Progenitor cell of endocrine pancreas (in vitro differentiated cells): ENCODE measurements around the gene CTNNA2. TPM values are rescaled to one million over a fixed set of nuclear protein-coding genes. Genes with fewer than 3 reads are reported as not detected.

Experiments used
- DNase-seq: peaks from one replicate; pipeline ENCODE4 v3.0.0; 2021; ENCODE audit warnings: low spot score; ENCODE audit not compliant: unreplicated experiment
- H3K27ac Mint-ChIP-seq: 2 replicates; pipeline ENCODE4 v1.8.0; 2021; ENCODE audit warnings: mild to moderate bottlenecking, moderate library complexity, mixed read lengths
- H3K27me3 Mint-ChIP-seq: 2 replicates; pipeline ENCODE4 v1.8.0; 2021; ENCODE audit warnings: mixed read lengths
- H3K36me3 Mint-ChIP-seq: 2 replicates; pipeline ENCODE4 v1.8.0; 2022; ENCODE audit warnings: mixed read lengths; ENCODE audit not compliant: insufficient read depth
- H3K4me1 Mint-ChIP-seq: 2 replicates; pipeline ENCODE4 v1.8.0; 2021; ENCODE audit warnings: low read depth, mixed read lengths
- H3K4me3 Mint-ChIP-seq: 2 replicates; pipeline ENCODE4 v1.8.0; 2021; ENCODE audit warnings: low read depth, mild to moderate bottlenecking, moderate library complexity, mixed read lengths
- H3K9me3 Mint-ChIP-seq: 2 replicates; pipeline ENCODE4 v1.8.0; 2021; ENCODE audit warnings: low read depth, mixed read lengths
- total RNA-seq: library from RNA; stranded (reverse); gene quantifications from 2 replicates; pipeline ENCODE4 v1.2.1, GENCODE V29; 2021
- TF ChIP-seq, protein P1 (sequence below): fragments of 200-600 bp; sonication (generic); IDR thresholded peaks from one replicate; pipeline ENCODE4 v1.5.0; 2021; ENCODE audit warnings: antibody characterized with exemption, mild to moderate bottlenecking; ENCODE audit not compliant: unreplicated experiment

Gene CTNNA2
- total RNA-seq, 1 donor from 2014 or later: 10.2 TPM

GRCh38 chr2:79573895-79574674 lies 61.2 kb downstream of the CTNNA2 start:
- DNase-seq: no peak
- Mint-ChIP-seq H3K9me3 (no peaks in the 10 kb centered on the region), H3K4me3 (no peak overlapping the region), H3K27ac (peak overlapping the region; percentile 26), H3K36me3 (no peaks in the 10 kb centered on the region), H3K27me3 (no peaks in the 10 kb centered on the region), H3K4me1 (peaks cover 26% of the 10 kb centered on the region)
- TF ChIP-seq, protein P1, sequence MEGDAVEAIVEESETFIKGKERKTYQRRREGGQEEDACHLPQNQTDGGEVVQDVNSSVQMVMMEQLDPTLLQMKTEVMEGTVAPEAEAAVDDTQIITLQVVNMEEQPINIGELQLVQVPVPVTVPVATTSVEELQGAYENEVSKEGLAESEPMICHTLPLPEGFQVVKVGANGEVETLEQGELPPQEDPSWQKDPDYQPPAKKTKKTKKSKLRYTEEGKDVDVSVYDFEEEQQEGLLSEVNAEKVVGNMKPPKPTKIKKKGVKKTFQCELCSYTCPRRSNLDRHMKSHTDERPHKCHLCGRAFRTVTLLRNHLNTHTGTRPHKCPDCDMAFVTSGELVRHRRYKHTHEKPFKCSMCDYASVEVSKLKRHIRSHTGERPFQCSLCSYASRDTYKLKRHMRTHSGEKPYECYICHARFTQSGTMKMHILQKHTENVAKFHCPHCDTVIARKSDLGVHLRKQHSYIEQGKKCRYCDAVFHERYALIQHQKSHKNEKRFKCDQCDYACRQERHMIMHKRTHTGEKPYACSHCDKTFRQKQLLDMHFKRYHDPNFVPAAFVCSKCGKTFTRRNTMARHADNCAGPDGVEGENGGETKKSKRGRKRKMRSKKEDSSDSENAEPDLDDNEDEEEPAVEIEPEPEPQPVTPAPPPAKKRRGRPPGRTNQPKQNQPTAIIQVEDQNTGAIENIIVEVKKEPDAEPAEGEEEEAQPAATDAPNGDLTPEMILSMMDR: no peak

- Mint-ChIP-seq H3K4me3 (no peak overlapping the region), H3K36me3 (no peaks in the 10 kb centered on the region), H3K27ac (no peak overlapping the region)
These were observed 63.6 kb downstream of the CTNNA2 start for GRCh38 chr2:79576451-79576850.

GRCh38 chr2:79578952-79579351 lies 66.1 kb downstream of the CTNNA2 start:
- H3K4me3 Mint-ChIP-seq: no peak overlapping the region
- H3K27ac Mint-ChIP-seq: no peak overlapping the region
- no peaks in the 10 kb centered on the region for H3K9me3 Mint-ChIP-seq
- no peaks in the 10 kb centered on the region for H3K27me3 Mint-ChIP-seq
- TF ChIP-seq, protein P1: no peak
- DNase-seq: no peak
- H3K4me1 Mint-ChIP-seq: peaks cover 19% of the 10 kb centered on the region
- H3K36me3 Mint-ChIP-seq: no peaks in the 10 kb centered on the region

More at GRCh38 chr2:79576451-79576850, 63.6 kb downstream of the CTNNA2 start:
- TF ChIP-seq, protein P1: no peak
- DNase-seq: no peak
- H3K27me3 Mint-ChIP-seq: no peaks in the 10 kb centered on the region
- peaks cover 26% of the 10 kb centered on the region for H3K4me1 Mint-ChIP-seq
- H3K9me3 Mint-ChIP-seq: no peaks in the 10 kb centered on the region

DNA sequence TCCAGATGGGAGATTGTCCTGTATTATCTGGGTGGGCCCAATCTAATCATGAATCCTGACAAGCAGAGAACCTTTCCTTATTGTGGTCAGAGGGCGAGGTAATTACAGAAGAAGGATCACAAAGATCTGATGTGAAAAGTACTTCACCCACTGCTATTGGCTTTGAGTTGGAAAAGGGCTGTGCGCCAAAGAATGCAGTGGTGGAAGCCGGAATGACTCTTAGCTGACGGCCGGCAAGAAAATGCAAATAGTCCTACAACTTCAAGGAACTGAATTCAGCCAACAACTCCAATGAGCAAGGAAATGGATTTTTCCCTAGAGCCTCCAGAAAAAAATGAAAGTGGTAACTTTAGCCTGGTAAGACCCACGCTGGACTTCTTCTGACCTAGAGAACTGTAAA lies 67.3 kb downstream of the CTNNA2 start:
- no peak overlapping the region for H3K4me3 Mint-ChIP-seq
- TF ChIP-seq, protein P1: peak; percentile 26
- H3K27ac Mint-ChIP-seq: no peak overlapping the region

DNA sequence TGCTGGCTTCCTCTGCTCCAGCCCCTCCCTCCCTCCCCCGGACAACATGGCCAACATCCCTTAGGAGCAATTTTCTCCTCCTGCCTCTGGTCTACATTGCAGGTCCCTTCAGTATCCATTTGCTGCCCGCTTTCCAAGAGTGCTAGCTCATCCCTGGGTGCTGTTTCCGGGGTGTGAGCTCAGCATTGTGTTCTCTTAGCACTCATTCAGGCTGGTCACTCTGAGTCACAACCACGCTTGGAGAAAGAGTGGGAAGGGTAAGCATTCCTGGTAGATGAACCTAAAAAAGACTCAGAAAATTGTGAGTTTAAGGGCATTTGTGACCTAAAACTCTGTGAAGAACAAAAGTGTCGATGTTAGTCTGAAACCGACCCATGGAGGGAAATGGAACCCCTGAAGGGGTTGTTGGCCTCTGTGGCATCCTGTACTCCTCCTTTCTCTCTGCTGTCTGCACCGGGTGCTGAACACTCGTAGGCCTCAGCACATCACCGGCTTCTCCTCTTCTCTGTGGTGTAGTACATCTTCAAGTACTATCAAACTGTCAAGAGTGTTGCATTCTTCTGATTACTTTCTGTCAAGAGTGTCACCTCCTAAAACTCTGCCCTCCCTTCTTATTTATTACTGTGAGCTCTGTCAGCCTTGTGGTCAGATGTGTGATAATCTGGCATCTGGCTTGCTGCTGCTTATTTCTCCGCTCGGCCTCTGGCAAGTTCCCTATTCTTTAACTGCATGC lies 73.0 kb downstream of the CTNNA2 start:
- no peak overlapping the region for H3K27ac Mint-ChIP-seq
- no peak for DNase-seq
- H3K4me3 Mint-ChIP-seq: no peak overlapping the region

More for the DNA sequence above, 67.3 kb downstream of the CTNNA2 start:
- no peak for DNase-seq
- H3K9me3 Mint-ChIP-seq: no peaks in the 10 kb centered on the region
- no peaks in the 10 kb centered on the region for H3K27me3 Mint-ChIP-seq
- no peaks in the 10 kb centered on the region for H3K36me3 Mint-ChIP-seq
- H3K4me1 Mint-ChIP-seq: peaks cover 7% of the 10 kb centered on the region

More for the DNA sequence above, 73.0 kb downstream of the CTNNA2 start:
- Mint-ChIP-seq H3K27me3 (no peaks in the 10 kb centered on the region), H3K36me3 (no peaks in the 10 kb centered on the region), H3K4me1 (no peaks in the 10 kb centered on the region), H3K9me3 (no peaks in the 10 kb centered on the region)
- TF ChIP-seq, protein P1: no peak
